NCI-H2081 treated with DMSO at 0.1 percent for 48 hours (cell line): ENCODE results near the gene FOXD1.
"Not testable (repeated sequence)": the region's sequence is repeated elsewhere in the genome, so short reads cannot be mapped to it uniquely, and the experiment has no call there.

Experiments
- DNase-seq: peaks from one replicate; lab custom pipeline; 2025; lab: John Stamatoyannopoulos, UW

The FOXD1 gene

DNA sequence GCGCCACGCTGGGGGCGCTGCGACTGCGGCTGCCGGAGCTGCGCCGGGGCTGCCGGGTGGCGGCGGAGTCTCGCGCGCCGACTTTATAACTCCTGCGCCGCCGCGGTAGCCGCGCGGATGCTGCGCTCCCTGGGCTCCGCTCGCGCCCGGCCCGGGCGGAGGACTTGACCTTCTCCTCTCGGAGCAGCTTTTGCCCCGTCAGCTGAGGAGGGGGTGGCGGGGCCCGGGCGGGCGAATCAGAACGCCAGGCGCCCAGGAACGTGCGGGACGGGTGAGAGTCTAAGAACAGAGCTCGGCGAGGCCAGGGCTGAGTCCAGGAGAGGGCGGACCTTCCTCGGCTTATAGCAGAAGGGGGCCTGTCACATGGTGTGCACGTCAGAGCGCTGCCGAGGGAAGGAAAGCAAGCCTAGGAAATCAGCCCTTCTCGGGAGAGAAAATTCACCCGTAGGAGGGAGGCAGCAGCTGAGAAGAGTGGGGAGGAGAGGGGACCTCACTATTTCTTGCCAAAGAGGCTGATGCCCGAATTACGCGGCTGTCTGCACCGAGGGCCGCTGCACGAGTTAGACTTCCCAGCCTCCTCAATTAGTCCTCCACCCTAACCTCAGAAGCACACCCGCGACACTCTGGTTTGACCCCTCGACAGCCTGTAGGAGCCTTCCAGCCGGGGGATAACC lies at the start of gene FOXD1:
TSS of gene FOXD1 (minus strand) at position 315 of the 674 bp plus-strand sequence. CDS start 415 bp downstream, outside the sequence.
- DNase-seq, result no peak

DNA sequence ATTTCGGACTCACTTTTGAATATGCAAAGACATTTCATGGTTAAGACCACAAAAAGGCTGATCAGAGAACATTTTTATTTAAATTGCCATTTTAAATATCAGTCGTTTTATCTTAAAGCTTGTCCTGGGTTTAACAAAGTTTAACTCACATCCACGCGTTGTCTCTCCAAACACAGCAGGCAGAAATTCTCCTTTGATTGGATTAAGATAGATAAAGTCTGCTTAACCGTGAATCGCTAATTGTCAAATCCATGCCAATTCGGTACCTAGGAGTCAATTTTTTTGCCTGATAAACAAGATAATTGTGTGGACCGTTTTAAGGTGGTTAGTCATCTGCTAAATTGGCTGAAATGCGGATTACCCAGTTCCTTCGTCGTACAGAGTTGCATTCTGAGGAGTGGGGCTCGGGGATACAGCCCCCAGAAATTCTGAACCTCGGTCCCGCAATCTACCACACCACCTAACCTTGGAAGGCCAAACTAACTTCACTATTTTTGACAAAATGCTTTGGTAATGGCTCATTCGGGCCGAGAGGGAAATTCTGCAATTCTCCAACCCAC lies 49.0 kb upstream of the FOXD1 start:
- DNase-seq, result no peak

DNA sequence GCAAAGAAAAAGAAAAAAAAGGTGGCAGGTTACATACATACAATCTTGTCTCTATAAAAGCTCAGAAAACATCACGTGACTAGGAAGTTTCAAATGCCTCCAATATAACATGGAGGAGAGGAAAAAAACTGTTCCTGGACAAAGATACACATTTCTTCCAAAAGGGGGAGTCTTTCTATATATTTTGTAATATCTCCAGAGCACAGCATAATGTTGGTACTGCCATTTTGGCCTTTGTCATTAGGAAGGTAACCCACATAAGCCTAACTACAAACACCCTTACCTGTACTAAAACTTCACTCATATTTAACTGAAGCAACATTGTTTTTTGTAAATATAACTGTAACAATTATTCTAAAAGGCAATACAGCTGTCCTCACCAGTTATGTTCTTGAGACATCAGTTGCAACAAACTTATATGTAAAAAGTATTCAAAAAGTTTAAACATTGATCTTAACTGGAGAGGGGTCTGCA lies 48.4 kb upstream of the FOXD1 start:
- peak; percentile 48 for DNase-seq

DNA sequence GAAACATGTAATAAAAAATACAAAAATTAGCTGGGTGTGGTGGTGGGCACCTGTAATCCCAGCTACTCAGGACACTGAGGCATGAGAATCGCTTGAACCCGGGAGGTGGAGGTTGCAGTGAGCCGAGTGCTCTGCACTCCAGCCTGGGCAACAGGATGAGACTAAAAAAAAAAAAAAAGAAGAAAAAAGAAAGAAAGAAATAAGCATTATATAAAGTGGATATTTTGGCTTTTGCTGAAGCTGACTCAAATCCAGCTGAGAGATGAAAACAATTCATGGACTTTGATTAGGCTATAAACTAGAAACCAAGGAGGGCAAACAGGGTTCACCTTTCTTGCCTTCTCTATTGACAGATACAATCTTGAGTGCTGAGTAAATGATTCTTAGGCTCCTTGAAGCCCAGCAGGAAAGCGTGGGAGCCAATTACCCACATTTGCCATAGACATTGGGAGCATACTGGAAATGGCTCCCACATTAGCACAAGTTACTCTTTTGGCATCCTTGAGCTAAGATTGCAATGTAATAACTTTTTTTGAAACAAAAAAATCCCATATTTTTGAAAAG lies 47.3 kb upstream of the FOXD1 start:
- DNase-seq, result no peak

DNA sequence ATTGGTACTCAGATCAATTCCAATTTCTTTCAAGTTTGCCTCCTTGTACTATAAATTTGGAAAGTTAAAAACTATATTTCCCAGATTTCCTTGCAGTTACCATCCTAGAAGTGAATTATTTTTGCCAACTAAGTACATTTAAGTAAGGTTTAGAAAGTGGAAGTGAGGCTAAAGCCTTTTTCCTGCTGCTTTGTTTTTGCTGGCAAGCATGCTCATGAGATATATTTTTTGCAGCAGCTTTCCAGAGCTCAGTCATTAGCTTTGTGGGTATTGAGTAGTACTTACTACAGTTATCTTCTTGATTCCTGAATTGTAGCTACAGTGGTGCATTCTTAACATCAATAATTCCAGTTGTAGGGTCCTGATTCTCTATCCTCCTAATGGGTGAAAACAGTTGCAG lies 46.1 kb upstream of the FOXD1 start:
- no peak for DNase-seq

DNA sequence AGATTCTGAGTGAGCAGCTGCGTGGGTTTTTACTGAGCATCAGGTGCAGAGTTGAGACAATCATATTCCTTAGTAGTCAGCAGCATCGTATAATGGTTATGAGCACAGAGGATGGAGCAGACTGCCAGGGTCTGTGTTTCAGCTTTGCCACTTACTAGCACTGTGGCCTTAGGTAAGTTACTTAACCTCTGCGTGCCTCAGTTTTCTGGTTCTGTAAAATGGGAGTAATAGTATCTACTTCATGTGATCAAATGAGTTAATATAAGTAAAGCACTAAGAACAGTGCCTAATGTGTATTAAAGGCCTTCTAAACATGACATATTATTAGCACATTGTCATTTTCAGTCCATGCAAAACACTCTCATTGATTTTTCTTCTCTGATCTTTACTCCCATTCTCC lies 44.8 kb upstream of the FOXD1 start:
- DNase-seq, result no peak

DNA sequence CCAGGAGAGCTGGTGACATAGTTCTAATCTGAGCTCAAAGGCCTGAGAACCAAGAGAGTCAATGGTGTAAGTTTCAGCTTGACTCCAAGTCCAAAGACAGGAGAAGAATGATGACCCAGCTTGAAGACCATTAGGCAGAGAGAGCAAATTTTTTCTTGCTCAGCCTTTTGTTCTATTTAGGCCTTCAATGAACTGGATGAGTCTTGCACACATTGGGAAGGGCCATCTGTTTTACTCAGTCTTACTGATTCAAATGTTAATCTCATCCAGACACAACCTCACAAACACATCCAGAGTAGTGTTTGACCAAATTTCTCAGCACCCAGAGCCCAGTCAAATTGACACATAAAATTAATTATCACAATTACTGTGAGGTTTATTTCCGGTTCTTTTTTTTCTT lies 42.6 kb upstream of the FOXD1 start:
- DNase-seq, result no peak

DNA sequence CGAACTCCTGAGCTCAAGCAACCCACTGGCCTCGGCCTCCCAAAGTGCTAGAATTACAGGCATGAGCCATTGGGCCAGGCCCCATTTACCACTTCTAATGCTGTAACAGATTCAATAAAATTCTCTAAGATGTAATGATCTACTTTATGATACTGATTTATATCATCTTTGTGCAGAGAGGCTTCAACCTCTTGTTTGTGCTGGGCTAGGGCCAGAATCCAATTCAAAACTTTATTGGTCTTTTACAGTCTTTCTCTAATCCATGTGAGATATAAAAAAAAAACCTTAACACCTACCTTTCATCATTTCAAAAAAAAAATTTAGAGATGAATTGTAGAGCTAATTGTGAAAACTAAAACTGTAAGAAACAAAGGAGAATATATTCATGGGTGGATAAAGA lies 41.5 kb upstream of the FOXD1 start:
- no peak for DNase-seq

DNA sequence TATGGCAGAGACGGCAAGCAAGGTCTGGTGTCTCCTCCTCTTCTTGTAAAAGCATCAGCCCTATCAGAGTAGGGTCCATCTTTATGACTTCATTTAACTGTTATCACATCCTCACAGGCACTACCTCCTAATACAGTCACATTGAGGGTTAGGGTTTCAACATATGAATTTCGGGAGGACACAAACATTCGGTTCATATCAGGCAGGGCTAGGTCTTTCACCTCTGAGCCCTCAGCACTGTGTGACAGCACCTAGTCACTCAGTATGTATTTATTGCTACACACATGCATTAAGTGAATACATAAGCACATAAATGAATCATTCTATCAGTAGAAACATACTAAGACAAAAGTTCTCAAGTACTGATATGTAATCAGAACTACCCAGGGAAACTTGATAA lies 40.2 kb upstream of the FOXD1 start:
- DNase-seq, result no peak

DNA sequence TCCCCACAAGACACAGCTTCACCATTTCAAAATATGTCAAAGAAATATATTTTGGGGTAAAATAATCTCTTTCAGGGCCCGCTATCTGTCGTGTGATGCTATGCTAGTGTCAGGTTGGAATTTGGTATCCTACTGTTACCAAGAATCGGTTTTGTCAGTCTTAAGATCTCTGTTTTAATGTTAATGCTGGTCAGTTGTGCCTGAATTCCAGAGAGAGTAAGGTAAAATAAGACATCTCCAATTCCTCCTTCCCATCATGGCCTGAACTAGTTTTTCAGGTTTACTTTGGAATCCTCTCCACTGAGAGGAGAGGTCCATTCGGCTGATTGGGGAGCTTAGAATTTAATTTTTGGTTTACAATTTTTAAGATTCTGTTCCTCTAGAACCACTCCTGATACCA lies 39.2 kb upstream of the FOXD1 start:
- DNase-seq, result no peak

DNA sequence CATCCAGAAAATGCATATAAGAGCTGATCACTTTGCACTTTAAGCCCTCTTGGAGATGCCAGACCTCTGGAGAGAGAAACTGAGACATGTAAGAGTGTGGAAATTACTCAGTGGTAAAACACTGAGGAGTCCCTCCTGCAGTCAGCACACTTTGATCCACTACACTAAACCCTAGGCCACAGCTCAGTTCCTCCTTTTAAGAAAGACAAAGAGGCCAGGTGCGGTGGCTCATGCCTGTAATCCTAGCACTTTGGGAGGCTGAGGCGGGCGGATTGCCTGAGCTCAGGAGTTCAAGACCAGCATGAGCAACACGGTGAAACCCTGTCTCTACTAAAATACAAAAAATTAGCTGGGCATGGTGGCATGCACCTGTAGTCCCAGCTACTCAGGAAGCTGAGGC lies 38.7 kb upstream of the FOXD1 start:
- DNase-seq, result not testable (repeated sequence)

DNA sequence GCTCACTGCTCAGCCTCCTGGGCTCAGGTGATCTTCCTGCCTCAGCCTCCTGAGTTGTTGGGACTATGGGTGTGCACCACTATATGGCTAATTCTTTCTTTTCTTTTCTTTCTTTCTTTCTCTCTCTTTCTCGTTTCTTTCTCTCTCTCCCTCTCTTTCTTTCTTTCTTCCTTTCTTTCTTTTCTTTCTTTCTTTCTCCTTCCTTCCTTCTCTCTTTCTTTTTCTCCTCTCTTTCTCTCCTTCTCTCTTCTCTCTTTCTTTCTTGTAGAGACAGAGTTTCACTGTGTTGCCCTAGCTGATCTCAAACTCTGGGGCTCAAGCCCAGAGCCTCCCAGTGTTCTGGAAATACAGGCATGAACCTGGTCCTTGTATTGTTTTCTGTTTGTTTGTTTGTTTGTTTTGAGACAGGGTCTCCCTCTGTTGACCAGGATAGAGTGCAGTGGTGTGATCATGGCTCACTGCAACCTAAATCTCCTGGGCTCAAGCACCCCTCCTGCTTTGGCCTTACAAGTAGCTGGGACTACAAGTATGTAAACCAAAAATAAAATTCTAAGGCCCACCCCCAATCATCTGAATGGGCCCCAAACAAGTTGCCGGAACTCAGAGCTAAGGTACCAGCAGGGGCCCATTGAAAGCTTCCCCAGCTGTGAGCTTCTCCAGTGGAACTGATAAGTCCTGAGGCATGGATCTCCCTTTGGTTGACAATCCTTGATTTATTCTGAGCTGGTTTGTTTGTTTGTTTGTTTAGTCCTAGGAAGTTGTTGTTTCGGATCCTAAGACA lies 37.7 kb upstream of the FOXD1 start:
- no peak for DNase-seq

DNA sequence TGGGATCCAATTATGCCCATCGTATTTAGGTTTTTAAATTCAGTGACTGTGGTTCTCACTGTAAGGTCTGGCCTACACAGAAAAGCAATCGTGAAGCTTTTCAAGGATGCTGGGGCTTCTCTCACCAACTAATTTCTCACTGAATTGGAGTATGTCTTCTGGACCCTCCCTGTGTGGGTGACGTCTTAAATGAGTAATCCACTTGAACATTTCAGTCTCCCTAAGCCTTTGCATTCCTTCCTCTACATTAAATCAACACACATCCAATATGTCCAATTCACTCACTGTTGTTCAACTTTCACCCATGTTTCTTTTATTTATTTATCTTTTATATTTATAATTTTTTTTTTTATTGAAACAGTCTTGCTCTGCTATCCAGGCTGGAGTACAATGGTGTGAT lies 37.1 kb upstream of the FOXD1 start:
- DNase-seq, result no peak

DNA sequence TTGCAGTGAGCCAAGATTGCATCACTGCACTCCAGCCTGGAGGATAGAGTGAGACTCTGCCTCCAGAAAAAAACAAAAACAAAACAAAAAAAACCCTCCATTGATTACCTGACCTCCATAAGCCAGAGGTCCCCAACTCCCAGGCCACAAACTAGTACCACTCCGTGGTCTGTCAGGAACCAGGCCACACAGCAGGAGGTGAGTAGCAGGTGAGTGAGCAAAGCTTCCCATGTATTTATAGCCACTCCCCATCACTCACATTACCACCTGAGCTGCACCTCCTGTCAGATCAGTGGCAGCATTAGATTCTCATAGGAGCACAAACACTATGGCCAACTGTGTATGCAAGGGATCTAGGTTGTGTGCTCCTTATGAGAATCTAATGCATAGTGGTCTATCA lies 35.9 kb upstream of the FOXD1 start:
- no peak for DNase-seq

DNA sequence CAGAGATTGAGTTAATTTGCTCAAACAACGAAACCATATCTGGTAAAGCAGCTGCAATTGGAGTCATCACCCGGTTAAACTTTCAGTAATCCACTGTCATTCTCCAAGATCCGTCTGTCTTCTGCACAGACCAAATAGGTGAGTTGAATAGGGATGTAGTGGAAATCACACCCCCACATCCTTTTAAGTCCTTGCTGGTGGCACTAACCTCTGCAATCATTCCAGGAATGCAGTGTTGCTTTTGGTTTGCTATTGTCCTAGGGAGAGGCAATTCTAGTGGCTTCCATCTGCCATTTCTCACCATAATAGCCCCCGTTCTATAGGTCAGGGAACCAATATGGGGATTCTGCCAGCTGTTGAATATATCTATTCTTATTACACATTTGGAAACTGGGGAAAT lies 35.1 kb upstream of the FOXD1 start:
- no peak for DNase-seq

DNA sequence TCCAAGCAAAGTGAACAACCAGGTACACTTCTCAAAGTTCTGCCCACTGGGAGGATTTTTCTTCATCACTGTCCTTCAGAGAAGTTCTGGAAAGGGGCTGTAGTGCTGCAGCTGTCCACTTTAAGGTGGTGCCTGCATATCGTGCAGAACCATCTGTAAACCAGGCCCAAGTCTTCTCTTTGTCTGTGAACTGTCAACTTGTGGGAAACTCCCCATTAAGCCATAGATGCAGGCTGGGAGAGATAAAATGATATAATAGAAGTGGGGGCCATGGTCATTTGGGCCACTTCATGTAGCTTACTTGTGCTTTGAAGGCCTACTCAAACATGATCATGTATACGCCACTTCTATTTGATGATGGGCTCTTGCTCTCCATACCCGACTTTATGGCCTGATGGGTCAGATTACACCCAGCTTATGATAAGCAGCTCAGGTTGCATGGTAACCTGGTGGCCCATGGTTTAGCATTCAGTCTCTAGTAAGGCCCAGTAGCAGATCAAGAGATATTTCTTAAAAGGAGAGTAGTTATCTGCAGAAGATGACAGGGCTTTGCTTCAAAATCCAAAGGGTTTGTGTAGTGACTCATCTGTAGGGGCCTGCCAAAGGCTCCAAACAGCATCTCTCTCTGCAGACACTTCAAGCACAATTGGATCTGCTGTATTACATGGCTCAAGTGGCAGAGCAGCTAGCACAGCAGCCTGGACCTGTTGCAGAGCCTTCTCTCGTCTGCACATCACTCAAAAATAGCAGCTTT lies 34.0 kb upstream of the FOXD1 start:
- no peak for DNase-seq

DNA sequence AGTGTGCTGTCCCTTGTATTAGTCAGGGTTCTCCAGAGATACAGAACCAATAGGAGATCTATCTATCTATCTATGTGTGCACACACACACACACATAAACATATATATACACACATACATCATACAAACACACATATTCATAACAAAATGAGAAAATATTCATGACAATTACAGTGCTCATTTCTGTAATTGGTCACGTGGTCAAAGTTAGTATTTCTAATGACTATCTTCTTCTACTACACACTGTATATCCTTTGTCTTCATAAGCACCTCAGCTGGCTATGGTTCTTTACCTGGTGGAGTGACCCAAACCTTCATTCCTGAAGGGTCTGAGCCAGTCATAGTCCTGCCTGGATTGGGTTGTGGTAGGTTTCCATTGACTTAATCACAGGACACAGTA lies 31.9 kb upstream of the FOXD1 start:
- no peak for DNase-seq

DNA sequence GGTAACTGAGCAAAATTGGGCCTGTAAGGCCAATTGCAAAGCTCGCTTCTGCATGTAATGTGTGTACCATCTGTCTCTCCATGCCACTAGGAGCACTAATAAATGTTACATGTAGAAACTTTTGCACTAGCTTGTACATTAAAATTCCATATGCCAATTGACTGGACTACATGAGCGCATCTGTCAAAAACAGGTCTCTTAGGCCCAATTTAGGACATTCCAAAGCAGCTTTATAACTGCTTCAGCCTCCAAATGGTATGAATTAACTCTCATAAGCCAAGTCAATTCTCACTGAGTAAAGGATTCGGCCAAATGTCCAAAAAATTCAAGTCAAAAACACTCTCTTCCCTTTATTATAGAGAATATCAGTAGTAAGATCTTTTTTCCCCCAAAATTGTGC lies 23.5 kb upstream of the FOXD1 start:
- no peak for DNase-seq

DNA sequence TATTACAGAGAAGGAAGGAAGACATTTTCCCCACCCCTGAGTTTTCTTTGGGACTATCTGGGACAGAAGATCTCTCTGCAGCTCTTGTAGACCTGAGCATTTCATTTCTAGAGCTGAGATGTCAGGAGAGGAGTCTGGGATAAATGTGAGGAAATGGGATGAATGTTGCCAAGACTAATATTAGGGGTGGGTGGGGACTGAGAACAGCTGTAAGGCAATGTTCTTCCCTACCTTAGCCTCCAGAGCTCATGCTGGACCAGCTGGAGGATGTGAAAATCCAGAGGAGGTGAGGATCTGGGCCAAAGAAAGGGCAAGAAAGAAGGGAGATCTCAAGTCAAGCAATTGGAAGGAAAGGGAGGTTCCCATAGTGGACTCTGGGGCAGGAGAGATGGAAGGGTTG lies 23.1 kb upstream of the FOXD1 start:
- DNase-seq, result no peak

DNA sequence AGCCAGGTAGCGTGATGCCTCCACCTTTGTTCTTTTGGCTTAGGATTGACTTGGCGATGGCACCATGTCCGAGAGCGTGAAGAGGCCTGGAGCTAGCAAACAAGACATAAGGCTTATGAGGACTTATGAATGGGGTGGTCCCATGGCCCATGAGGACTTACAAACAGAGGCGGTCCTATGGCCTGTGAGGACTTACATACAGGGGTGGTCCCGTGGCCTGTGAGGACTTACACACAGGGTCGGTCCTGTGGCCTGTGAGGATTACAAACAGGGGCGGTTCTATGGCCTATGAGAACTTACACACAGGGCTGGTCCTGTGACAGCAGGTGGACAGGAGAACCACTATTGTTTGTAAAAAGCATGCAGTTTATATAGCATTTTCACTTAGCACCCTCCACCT lies 21.3 kb upstream of the FOXD1 start:
- DNase-seq, result no peak

DNA sequence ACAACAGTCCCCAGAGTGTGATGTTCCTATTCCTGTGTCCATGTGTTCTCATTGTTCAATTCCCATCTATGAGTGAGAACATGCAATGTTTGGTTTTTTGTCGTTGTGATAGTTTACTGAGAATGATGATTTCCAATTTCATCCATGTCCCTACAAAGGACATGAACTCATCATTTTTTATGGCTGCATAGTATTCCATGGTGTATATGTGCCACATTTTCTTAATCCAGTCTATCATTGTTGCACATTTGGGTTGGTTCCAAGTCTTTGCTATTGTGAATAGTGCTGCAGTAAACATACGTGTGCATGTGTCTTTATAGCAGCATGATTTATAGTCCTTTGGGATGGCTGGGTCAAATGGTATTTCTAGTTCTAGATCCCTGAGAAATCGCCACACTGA lies 20.1 kb upstream of the FOXD1 start:
- not testable (repeated sequence) for DNase-seq

DNA sequence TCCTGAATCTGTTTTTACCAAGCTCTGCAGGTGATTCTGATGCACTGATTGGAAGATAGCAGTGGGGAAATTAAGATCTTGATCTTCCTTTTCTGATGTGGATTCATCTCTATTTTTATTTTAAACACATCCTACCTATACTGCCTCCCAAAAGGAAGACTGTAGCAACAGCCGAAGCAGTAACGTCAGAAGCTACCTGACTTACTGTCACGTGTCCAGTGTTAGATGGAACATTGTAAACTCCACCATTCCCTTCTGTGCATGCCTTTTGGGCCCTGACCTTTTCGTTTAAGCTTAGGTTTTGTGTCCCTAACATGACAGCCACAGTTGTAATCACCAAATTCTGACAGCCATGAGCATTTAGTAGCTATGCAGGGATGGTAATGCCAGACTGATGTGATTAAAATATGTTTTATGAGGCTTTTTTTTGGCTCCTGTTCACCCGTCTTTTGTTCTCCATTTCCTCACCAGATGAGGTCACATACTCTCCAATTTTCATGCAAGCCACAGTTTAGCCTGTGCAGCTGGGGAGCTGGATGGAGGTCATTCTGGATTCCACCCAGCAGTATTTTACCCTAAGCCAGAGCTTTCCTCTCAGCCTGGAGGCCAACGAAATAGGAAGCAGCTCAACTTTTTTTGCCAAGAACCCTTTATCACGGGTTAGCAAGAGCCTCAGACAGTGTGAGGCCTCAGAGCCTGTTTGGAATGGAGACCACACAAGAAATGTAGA lies 15.6 kb upstream of the FOXD1 start:
- no peak for DNase-seq
